HG02884 (cell line): ENCODE data around the gene RHOT2.
A peak's percentile ranks its signal among the peaks of the same experiment; 100 is the strongest.
"Not testable (repeated sequence)": the region's sequence is repeated elsewhere in the genome, so short reads cannot be mapped to it uniquely, and the experiment has no call there.

Source experiments
- ATAC-seq: cut with Tn5 transposase; IDR thresholded peaks from one replicate; pipeline ENCODE4 v1.9.1; 2021; ENCODE audit warnings: mild to moderate bottlenecking, moderate library complexity; ENCODE audit not compliant: unreplicated experiment

The RHOT2 gene

DNA sequence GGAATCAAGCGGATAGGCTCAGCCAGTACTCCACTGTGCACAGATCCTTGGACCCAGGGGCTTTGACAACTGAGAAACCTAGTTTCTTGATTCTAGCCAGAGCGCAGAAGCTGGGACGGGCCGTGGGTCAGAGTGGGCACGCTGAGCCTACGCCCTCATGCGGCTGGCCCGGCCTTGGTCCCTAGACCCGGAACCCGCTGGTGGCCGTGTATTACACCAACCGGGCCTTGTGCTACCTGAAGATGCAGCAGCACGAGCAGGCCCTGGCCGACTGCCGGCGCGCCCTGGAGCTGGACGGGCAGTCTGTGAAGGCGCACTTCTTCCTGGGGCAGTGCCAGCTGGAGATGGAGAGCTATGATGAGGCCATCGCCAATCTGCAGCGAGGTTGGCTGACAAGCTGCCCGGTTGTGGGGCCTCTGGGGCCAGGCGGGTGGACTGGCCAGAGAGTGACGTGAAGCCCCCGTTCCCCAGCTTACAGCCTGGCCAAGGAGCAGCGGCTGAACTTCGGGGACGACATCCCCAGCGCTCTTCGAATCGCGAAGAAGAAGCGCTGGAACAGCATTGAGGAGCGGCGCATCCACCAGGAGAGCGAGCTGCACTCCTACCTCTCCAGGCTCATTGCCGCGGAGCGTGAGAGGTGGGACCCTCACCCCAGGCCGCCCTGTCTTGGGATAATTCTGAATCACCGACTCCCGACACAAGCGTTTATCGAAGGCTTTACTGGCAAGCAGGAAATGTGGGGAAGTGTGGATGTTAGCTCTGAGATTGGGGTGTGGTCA, 13.2 kb downstream of the RHOT2 start:
- ATAC-seq = no peak

DNA sequence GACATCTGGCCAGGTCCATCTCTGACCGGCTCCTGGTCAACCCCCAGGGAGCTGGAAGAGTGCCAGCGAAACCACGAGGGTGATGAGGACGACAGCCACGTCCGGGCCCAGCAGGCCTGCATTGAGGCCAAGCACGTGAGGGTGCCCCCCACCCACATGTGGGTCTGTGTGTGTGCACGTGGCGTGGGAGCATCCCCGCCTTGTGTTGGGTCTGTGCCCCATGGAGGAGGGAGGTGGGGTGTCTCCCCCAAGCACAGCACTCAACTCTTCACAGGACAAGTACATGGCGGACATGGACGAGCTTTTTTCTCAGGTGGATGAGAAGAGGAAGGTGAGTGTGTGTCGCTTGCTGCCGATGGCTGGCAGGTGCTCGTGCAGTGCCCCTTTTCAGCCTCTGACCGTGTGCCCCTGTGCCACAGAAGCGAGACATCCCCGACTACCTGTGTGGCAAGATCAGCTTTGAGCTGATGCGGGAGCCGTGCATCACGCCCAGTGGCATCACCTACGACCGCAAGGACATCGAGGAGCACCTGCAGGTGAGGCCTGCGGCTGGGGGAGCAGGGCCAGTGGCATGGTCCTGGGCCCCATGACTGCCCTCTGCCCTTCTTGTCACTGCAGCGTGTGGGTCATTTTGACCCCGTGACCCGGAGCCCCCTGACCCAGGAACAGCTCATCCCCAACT, 14.0 kb downstream of the RHOT2 start:
- ATAC-seq = no peak

DNA sequence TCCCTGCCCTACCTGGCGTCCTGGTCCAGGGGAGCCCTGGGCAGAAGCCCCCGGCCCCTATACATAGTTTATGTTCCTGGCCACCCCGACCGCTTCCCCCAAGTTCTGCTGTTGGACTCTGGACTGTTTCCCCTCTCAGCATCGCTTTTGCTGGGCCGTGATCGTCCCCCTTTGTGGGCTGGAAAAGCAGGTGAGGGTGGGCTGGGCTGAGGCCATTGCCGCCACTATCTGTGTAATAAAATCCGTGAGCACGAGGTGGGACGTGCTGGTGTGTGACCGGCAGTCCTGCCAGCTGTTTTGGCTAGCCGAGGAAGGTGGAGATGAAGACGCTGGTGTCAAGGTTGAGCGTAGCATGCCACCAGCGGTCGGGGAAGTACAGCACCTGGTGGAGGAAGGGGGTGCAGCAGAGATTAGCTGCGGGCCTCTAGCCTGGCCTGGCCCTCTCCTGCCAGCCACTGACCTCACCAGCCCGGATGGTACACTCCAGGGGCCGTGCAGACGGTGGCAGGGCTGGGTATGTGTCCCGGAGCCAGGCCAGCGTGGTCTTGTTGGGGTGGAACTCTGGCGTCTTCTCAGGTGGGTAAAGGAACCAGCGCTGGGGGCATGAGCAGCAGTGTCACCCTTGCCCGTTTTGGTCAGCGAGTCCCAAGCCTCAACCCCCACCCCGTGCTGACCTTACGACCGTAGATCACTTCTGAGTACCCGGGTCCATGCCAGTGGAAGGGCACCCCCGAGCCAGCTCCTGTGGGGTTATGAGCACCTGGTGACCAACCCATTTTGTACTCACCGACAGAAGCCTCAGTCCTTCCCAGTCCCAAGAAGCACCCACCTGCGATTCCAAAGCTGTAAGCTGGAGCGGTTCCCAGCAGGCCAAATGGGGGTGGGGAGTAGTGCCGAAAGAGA, 14.8 kb downstream of the RHOT2 start:
- ATAC-seq = no peak

DNA sequence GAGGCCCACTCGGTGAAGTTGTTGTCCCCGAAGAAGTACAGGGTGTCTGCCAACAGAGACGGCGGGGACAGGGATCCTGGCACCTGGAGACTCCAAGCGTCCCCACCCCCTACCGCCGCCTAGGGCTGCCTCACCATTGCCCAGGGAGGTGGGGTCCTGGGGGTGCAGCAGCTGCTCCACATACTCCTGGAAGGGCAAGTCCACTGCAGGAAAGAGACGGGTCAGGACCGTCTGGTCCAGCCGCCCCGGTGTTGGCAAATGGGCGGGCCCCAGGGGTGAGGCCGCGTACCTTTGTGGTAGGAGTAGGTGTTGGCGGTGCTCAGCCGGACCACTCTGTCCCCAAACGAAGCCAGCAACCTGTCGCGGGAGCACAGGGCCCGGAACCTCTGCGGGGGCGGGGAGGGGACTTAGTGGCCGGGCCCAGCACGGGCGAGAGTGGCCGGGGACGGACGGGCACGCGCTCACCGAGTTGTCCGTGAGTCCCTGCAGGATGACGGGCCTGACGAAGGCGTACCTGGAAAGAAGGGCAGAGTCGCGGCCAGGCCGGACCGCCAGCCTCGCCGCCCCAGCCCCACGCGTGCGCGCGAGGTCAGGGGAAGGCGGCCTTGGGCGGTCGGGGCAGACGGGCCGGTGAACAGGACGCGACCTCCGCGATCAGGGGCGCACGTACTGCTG, 15.6 kb downstream of the RHOT2 start:
- no peak for ATAC-seq

DNA sequence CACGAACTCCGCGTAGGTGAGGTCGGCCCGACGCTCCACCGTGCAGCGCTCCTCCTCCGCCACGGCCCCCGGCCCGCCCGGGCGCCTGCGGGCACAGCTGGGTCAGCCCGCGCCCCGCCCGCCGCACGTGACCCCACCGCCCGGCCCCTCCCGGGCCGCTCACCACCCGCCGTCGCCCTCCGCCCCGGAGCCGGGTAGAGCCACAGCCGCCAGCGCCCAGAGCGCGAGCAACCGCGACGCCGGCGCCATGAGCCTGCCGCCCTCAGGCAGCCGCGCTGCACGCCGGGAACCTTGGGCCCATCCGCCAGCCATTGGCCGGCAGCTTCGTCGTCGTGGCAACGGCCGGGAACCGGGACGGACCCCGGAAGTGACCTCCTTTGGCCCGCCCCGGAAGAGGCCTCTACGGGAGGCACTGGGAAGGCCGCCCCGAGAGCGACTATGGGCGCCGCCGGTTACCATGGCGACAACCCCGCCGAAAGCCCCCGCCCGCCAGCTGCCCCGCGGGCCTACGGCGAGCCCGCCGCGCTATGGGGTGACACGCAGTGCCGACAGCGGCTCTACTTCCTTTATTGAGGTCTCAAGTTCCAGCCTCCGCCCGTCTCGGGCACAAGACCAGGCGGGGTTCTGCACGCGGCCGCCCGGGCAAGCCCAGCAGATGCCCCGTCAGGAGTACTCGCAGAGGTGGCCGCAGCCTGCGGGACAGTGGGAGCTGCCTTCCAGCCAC, 16.3 kb downstream of the RHOT2 start, which contains the start of gene JMJD8:
Gene JMJD8 (minus strand): TSS at position 264 of the 724 bp plus-strand sequence. CDS start 15 bp downstream, at position 249.
- ATAC-seq = peak; percentile 55

DNA sequence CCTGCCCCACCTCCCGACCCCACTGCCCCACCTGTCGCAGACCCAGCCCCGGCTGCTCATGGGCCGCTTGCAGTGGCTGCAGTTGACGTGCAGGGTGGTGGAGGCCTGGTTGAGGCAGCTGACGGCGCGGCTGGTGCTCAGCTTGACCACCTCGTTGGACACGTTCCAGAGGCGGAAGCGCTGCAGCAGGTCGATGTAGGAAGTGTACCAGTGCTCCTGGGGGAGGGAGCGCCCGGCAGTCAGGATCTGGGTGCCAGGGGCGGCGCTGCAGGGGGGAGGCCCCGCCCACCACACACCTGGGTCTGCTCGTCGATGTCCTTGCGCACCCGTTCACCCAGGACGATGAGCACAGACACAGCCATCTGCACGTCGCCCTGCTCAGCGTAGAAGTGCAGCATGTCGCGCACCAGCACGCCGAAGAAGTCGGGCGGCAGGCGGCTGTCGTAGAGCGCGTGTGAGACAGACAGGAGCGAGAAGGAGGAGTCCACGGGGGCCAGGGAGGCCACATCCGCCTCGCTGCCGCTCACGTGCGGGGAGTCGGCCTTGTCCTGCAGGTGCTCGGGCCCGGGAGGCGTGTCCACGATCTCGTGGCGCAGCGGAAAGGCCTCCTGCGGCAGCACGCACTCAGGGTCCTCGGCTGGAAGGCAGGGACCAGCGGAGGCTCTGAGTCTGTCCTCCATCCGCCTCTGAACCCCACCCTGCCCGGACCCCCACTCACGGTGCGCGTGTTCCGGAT, 17.2 kb downstream of the RHOT2 start:
- no peak for ATAC-seq

DNA sequence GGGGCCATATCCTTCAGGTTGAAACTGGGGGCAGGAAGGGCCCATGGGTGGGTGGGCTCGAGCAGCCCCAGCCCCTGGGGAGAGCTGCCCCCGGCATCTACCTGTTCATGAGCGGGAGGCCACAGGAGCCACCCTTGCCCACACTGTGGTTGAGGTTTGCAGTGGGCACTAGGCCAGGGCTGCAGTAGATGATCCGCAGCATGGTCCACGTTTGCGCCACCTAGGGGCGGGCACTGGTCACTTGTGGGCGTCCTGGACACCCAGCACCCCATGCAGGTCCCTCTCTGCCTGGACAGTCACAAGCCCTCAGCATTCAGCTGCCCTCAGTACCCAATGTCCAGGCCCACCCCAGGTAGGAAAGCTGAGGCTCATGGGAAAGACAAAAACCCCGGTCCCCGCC, 18.0 kb downstream of the RHOT2 start:
- ATAC-seq = no peak

DNA sequence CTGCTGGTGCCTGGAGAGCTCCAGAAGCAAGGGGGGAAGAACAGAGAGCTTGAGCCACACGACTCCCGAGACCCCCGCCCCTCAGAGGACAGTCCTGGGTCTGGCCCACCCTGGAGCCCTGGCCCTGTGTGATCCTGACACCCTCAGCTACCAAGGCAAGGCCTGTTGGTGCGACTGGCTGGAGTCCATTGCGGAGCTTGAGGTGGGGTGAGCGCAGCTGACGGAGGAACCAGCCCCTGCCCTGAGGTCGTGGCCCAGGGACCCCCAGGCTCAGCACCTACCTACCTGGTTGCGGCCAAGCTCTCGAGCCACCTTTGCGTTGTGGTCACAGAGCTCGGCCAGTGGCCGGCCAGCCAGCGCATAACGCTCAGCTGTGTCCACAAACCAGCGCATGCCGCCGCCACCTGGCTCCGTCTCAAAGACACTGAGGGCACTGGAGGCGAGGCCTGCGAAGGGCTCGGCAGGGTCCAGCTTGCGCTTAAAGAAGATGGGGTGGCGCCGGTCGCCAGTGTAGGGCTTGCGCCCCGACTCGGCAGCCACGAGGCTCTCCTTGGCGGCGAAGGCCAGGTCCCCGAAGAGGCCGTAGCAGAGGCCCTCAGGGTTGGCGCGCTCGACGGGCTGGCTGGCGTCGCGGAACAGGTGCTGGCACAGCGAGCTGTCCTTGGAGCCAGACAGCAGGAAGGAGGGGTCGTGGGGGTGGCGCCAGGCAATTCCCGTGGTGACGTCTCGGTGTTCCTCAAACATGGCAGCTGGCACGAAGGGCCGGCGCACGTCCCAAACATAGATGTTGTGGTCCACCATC, 18.7 kb downstream of the RHOT2 start:
- no peak for ATAC-seq

DNA sequence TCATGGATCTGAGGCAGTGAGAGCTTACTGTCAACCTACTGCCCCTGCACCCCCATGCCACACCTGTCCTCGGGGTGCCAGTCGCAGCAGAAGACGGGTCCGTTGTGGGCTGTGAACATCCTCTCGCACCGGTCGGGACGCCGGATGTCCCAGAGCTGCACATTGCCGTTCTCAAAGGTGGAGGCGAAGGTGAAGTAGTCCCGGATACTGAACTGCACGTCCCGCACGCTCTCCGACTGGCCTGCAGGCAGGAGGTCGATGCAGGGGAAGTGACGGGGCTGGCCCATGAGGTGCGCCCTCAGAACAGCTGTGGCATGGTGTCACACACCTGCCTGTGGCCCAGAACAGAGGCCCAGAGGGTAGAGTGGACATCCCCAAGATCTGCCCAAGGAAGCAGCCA, 19.6 kb downstream of the RHOT2 start:
- no peak for ATAC-seq

DNA sequence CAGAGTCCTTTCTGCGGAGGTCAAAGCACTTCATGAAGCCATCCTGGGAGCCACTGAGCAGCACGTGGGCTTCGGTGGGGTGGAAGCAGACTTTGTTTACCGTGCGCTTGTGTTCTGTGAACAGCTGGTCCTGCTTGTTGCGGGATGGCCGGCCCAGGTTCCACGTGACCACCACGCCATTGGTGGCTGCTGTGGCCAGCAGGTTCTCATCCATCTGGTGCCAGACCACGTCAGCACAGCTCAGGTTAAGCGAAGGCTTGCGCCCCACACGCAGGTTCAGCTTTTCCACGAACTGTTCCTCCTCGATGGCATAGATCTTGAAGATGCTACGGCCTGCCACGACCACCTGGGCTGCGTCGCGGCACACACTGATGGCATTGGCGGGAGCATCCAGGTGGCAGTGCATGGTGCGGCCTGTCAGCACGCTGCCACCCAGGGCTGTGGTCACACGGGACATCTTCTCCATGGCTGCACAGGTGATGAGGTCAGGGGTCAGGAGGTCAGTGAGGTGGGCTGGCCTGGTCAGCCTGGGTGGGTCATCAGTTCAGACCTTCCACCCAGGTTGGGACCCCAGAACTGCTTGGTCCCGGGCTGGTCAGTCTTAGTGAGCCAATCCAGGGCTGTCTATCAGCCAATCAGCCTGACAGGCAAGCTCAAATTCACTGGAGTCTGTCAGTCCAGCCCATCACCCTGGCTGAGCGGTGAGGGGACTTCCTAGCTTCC, 21.4 kb downstream of the RHOT2 start:
- ATAC-seq = no peak

DNA sequence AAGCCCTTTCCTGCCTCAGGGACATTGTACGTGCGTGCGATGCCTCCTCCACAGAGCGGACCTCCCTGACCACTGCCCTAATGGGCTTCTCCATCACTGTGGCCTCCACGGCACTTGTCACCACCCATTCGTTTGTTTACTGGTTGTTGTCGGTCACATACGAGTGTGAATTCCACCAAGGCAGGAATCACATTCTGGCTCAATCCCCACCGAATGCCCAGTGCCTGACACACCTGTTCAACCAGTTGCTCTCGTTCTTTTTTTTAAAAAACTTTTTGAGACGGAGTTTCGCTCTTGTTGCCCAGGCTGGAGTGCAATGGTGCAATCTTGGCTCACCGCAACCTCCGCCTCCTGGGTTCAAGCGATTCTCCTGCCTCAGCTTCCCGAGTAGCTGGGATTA, 23.3 kb downstream of the RHOT2 start:
- ATAC-seq = not testable (repeated sequence)

DNA sequence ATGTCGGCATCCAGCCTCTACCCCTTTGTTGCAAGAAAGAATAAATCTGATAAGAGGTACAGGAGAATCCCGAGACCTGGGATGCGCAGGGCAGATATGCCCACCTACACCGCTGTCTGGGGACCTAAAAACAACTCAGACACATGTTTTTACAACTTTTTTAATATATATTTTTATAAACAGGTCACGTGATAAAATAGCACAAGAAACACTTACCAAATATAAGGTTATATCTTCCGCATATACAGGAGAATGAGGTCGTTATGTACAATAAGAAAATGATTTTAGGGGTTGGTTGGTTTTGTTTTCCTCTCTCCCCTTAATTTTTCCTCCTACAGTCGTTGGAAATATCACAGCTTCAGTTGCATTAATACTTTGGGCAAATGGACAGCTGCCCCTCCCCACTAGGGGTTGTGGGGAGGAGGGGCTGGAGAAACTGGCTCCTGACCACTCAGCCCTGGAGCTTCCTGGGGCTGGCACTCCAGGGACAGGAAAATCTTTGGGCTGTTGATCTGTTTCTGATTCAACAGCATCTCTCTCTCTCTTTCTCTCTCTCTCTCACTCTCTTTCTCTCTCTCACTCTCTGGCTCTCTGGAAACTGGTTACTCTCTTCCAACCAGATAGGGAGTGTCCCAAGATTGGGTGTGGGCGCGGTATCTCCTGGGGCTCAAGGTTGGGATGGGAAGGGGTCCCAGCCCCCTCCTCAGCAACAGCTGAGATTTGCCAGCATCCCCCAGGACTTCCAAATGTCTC, 24.6 kb downstream of the RHOT2 start:
- ATAC-seq = no peak

DNA sequence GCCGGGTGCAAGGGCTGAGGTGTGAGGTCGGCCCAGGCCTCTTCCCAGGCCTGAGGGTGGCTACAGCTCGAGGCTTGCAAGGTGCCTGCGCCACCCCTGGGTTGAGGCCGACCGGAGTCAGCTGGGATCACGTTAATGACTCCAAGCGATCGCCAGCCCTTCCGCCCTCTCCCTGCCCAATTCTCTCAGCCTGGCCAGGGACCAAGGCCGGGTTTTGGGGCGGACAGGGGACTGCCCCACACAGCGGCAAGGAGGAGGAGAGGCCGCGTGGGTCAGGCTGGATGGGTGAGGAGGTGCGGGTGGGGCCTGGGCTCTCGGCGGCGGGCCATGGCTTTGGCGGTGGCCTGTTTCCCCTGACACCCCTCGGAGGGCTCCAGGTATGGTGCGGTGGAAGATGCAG, 25.4 kb downstream of the RHOT2 start:
- ATAC-seq = no peak

DNA sequence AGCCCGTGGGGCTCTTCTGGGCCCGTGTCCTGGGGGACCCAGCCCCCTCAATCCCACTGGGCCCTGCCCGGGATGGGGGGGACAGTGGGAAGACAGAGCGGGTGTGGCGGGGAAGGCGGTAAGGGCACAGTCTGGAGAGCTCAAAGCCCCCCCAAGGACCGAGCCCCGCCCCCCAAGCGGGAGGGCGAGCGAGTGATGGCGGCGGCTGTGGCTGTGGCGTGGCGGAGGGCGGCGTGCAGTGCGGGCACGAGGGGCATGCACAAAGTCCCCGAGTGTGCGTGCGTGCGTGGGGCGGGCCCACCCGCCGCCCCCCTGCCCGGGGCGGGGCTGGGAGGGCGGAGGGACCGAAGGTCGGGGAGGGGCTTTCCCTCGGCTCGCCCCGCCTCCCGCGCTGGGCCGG, 25.8 kb downstream of the RHOT2 start:
- no peak for ATAC-seq

DNA sequence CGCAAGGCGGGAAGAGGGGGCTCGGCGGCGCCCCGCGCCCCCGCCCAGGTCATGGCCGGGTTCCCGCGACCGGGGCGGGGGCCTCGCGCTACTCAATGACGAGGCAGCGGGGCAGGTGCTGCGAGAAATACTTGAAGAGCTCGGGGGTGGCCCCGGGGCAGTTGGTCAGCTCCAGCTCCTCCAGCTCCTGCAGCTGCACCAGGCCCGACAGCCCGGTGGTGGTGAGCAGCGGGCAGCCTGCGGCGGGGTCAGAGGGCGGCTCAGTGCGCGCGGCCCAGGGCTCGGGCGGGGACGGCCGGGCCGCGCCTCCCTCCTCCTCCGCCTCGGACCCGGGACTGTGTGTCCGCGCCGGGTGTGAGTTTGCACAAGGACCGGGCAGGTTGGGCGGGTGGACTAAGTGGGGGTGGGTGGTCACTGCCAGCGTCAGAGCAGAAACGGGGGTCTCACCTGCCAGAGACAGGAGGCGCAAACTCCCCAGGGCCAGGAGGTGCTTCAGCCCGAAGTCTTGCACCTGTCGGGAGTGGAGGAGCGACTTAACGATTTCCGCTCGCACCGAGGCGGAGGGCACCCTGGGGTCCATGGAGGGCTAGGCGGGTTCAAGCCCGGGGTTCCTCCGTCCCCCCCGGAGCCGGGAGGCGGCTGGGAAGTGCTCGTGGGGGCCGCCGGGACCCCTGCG, 26.4 kb downstream of the RHOT2 start:
- no peak for ATAC-seq

DNA sequence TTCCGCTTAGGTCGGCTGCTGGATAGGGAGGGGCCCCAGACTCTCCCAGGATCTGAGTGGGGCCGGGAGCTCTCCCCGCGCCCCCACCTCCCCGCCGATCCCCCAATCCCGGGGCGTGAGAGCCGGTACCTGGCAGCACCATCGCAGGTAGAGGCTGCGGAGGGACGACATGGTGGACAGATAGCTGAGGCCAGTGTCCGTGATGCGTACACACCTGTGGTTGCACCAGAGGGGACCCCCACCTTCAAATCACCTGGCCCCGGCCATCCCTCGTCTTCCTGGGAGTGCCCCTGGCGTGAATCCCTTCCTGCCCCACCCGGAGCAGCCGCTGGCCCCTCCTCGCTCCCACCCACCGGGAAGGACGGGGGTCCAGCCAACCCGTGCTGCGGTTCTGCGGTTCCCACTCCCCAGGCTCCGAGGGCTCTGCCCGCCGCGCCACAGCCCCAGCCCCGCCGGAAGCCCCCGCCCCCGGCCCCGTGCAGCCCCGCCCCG, 27.0 kb downstream of the RHOT2 start:
- ATAC-seq = no peak
